ENCODE results near the gene CCDC27. TPM values are rescaled to one million over a fixed set of nuclear protein-coding genes. Genes with fewer than 3 reads are reported as not detected.

Gene CCDC27
- polyA plus RNA-seq, 3 donors: not detected

DNA sequence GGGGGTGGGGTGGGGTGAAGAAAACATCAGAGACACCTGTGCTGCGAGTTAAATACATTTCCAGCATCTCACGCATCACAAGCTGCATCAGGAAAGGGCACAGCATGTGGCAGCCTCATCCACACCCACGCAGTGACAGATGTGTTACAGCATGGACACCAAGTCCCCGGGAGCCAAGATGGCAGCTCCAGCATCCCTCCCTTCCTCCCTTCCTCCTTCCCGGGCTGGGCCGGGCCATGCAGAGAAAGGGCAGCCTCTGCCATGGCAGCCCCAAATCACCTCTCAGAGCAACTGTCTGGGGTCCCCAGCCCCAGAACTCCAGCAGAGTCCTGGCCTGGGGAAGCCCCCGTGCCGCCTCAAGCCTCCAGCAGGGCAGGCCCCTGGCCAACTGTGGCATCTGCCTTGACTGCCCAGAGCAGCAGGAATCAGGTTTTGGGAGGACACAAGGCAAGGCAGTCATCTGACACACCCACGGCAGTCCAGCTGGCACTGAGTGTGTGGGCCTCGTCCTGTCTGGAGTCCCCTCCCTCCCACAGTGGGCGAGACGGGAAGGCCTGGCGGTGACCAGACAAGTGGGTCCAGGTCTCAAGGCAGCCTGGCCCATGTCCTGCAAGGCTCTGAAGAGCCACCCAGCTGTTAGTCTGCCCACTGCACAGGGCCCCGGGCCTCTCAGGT is 26.5 kb downstream of the CCDC27 start:
- peaks cover 0 to 1% of the 10 kb centered on the region in 2 donors for H3K27me3 ChIP-seq (ENCODE audit: control insufficient read depth in 2 of 2, insufficient read depth in 2 of 2, low read length in 2 of 2)
- Mint-ChIP-seq H3K4me1 (peaks cover 11% of the 10 kb centered on the region), H3K4me3 (no peak overlapping the region), H3K36me3 (peaks cover 44 to 54% of the 10 kb centered on the region in 2 donors), H3K27ac (no peak overlapping the region), H3K27me3 (ENCODE audit: low read depth in 3 of 3) (peaks cover 1 to 6% (median 1%) of the 10 kb centered on the region in 3 donors), H3K9me3 (no peaks in the 10 kb centered on the region)
- TF ChIP-seq, protein P1, sequence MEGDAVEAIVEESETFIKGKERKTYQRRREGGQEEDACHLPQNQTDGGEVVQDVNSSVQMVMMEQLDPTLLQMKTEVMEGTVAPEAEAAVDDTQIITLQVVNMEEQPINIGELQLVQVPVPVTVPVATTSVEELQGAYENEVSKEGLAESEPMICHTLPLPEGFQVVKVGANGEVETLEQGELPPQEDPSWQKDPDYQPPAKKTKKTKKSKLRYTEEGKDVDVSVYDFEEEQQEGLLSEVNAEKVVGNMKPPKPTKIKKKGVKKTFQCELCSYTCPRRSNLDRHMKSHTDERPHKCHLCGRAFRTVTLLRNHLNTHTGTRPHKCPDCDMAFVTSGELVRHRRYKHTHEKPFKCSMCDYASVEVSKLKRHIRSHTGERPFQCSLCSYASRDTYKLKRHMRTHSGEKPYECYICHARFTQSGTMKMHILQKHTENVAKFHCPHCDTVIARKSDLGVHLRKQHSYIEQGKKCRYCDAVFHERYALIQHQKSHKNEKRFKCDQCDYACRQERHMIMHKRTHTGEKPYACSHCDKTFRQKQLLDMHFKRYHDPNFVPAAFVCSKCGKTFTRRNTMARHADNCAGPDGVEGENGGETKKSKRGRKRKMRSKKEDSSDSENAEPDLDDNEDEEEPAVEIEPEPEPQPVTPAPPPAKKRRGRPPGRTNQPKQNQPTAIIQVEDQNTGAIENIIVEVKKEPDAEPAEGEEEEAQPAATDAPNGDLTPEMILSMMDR (IDR thresholded peaks at IDR 0.05): no peak
- intact Hi-C loops (cut with micrococcal nuclease): loop anchor here in 1 of 2 donors (10.0 kb wide), 2 partner anchors 126 to 154 kb away; partner anchors contain the start of genes C1orf174 and TPRG1L
- H3K79me2 ChIP-seq (ENCODE audit: insufficient read depth, low read length): no peaks in the 10 kb centered on the region
- WGBS (ENCODE audit: insufficient coverage): 91% methylated on average over 13 of the region's 14 CpGs
- no peak overlapping the region for H2AFZ ChIP-seq (ENCODE audit: insufficient read depth, low read depth, low read length, poor library complexity, severe bottlenecking)
- no peaks in the 10 kb centered on the region for H3K9me3 ChIP-seq (replicated peaks in 1 of 2; ENCODE audit: control insufficient read depth in 1 of 2, insufficient read depth in 1 of 2, low read length in 2 of 2)
- peaks cover 51 to 52% of the 10 kb centered on the region in 2 donors for H3K36me3 ChIP-seq (replicated peaks in 1 of 2; ENCODE audit: control insufficient read depth in 1 of 2, insufficient read depth in 2 of 2, low read length in 2 of 2)
- DNase-seq: no peak
- no peak overlapping the region for H3K9ac ChIP-seq (ENCODE audit: insufficient read depth, low read length, poor library complexity, severe bottlenecking)
- peaks cover 6% of the 10 kb centered on the region for H4K20me1 ChIP-seq (ENCODE audit: insufficient read depth, low read length)
- no peak overlapping the region for H3K4me2 ChIP-seq (replicated peaks; ENCODE audit: extremely low read depth, low read length, poor library complexity, severe bottlenecking)
- peaks cover 11 to 13% of the 10 kb centered on the region in 2 donors for H3K4me1 ChIP-seq (ENCODE audit: control insufficient read depth in 1 of 2, insufficient read depth in 2 of 2, low read length in 2 of 2)
- no peak overlapping the region for H3K4me3 ChIP-seq (replicated peaks in 1 of 3; ENCODE audit: low read depth in 2 of 3, low read length in 3 of 3)
- H3K27ac ChIP-seq (ENCODE audit: low read depth in 1 of 2, low read length in 2 of 2): no peak overlapping the region

DNA sequence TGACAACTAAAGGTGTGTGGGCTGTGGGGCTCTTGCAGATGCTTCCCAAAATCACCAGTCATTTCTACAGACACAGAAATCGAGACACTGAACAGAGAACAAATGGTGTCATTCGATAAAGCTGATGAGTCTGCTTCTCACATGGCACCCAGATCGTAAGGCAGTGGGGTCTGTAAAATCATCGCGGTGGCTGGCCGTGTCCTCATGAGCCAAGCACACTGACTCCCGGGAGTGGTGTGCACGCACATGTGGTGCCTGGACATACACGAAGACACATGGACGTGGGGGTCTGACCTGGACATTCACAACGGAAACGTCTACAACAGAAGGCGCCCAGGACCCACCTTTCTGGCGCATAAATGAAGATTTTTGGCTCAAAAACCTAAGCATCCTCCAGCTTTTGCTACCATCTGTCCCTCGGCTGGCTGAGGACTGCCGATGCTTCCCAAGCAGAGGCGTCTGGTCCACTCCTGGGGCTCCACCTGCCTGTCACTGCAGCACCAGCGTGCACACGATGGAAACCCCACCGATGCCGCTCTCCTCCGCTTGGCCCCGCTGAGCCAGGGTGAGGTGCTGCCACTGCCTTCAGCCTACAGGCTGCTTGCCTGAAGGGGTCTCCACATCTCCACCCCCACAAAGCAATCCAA is 27.1 kb downstream of the CCDC27 start:
- peaks cover 58% of the 10 kb centered on the region in 2 donors for H3K36me3 ChIP-seq (replicated peaks in 1 of 2; ENCODE audit: control insufficient read depth in 1 of 2, insufficient read depth in 2 of 2, low read length in 2 of 2)
- H3K27ac Mint-ChIP-seq: peak overlapping the region in 1 of 7 donors; percentile 28

More for the DNA sequence above, 27.1 kb downstream of the CCDC27 start:
- Histone ChIP-seq H3K27me3 (ENCODE audit: control insufficient read depth in 2 of 2, insufficient read depth in 2 of 2, low read length in 2 of 2) (no peaks in the 10 kb centered on the region), H4K20me1 (ENCODE audit: insufficient read depth, low read length) (peaks cover 6% of the 10 kb centered on the region), H3K79me2 (ENCODE audit: insufficient read depth, low read length) (no peaks in the 10 kb centered on the region), H3K9me3 (replicated peaks in 1 of 2; ENCODE audit: control insufficient read depth in 1 of 2, insufficient read depth in 1 of 2, low read length in 2 of 2) (no peaks in the 10 kb centered on the region), H3K4me3 (replicated peaks in 1 of 3; ENCODE audit: low read depth in 2 of 3, low read length in 3 of 3) (no peak overlapping the region), H2AFZ (ENCODE audit: insufficient read depth, low read depth, low read length, poor library complexity, severe bottlenecking) (no peak overlapping the region), H3K9ac (ENCODE audit: insufficient read depth, low read length, poor library complexity, severe bottlenecking) (no peak overlapping the region), H3K27ac (ENCODE audit: low read depth in 1 of 2, low read length in 2 of 2) (no peak overlapping the region), H3K4me1 (ENCODE audit: control insufficient read depth in 1 of 2, insufficient read depth in 2 of 2, low read length in 2 of 2) (peaks cover 11 to 13% of the 10 kb centered on the region in 2 donors), H3K4me2 (replicated peaks; ENCODE audit: extremely low read depth, low read length, poor library complexity, severe bottlenecking) (no peak overlapping the region)
- TF ChIP-seq, protein P1 (IDR thresholded peaks at IDR 0.05): no peak
- Mint-ChIP-seq H3K4me3 (no peak overlapping the region), H3K36me3 (peaks cover 50 to 61% of the 10 kb centered on the region in 2 donors), H3K9me3 (no peaks in the 10 kb centered on the region), H3K27me3 (ENCODE audit: low read depth in 3 of 3) (peaks cover 1 to 2% (median 1%) of the 10 kb centered on the region in 3 donors), H3K4me1 (peaks cover 11% of the 10 kb centered on the region)
- intact Hi-C loops (cut with micrococcal nuclease): loop anchor here in 1 of 2 donors (10.0 kb wide), 2 partner anchors 125 to 155 kb away; partner anchors contain the start of genes C1orf174 and TPRG1L
- WGBS (ENCODE audit: insufficient coverage): 95% methylated on average over 23 of the region's 23 CpGs
- no peak for DNase-seq
